GM21515 (cell line): ENCODE results near the gene GRAP2.
"Not testable (repeated sequence)": the region's sequence is repeated elsewhere in the genome, so short reads cannot be mapped to it uniquely, and the experiment has no call there.

Source experiments
- ATAC-seq: cut with Tn5 transposase; IDR thresholded peaks from one replicate; pipeline ENCODE4 v1.9.1; 2021; ENCODE audit not compliant: unreplicated experiment

Gene GRAP2

GRCh38 chr22:39991159-39991860 lies 90.4 kb downstream of the GRAP2 start:
- ATAC-seq = no peak

- no peak for ATAC-seq
Observed at GRCh38 chr22:39992088-39992826, 91.4 kb downstream of the GRAP2 start.

DNA sequence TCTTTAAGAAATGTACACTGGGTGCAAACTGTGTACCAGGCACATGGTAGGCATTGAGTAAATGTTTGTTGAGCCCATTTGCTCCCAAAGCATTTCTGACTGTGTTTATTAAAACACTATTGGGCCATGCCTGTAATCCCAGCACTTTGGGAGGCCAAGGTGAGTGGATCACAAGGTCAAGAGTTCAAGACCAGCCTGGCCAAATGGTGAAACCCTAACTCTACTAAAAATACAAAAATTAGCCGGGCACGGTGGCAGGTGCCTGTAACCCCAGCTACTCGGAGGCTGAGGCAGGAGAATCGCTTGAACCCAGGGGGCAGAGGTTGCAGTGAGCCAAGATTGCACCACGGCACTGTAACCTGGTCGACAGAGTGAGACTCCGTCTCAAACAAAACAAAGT lies 92.0 kb downstream of the GRAP2 start:
- ATAC-seq = not testable (repeated sequence)

GRCh38 chr22:39994041-39994565 lies 93.2 kb downstream of the GRAP2 start:
- no peak for ATAC-seq

GRCh38 chr22:39994566-39995392 lies 93.9 kb downstream of the GRAP2 start, which contains the start of gene FAM83F:
FAM83F (plus strand) TSS chr22:39994954; CDS start chr22:39995043, 89 bp downstream.
- no peak for ATAC-seq

DNA sequence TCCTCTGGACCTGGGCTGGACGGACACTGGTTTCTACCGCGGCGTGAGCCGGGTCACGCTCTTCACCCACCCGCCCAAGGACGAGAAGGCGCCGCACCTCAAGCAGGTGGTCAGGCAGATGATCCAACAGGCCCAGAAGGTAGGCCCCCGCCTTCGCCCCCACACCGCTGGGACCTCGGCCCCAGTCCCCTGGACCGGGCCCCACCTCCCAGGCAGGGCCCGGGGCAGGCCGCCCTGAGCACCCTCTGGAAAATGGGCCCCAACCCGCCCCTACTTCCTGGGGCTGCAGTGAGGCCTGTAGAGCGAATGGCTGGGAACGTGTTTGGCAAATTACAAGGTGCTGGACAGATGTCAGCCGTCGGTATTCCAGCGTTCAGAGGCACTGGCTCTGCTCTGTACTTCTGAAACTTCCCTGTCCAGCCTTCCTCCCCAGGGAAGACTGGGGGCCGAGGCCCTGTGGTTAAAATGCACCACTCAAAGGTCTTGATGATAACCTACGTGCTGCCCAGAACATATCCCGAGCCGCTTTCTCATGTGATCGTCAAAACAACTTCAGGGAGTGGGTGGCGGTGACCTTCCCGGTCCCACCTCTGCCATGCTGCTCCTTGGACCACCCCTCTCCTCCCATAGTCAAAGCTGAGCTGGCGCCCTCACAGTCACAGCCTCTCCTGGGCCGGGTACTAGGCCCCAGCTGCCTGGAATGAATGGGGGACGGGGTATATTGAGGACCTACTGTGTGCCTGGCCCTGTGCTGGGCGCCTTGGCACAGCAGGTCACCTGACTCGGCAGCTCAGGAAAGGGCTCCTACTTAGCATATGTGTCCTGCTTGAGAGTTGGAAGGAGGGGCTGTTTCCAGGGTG lies 94.7 kb downstream of the GRAP2 start:
- no peak for ATAC-seq

GRCh38 chr22:39996732-39997131 lies 95.8 kb downstream of the GRAP2 start:
- no peak for ATAC-seq

DNA sequence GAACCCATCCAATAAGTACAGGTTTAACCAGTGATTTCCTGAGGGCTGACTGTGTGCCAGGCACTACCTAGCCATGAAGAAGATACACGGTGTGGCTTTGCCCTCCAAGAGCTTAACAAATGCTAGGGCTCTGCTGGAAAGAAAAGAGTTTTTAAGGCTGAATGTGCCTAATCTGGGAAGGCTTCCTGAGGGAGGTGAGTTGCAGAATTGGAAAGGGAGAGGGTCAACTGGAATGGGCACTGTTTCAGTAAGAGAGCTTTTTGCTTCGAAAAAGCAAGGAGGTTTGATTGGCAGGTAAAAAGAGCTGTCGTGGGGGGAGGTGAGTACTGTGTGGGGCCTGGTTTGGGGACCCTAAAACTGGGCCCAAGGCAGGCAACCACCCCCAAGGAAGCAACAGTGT lies 96.5 kb downstream of the GRAP2 start:
- ATAC-seq = no peak

- no peak for ATAC-seq
Observed at GRCh38 chr22:39997939-39998726, 97.2 kb downstream of the GRAP2 start.

- no peak for ATAC-seq
Observed at GRCh38 chr22:39999144-39999757, 98.4 kb downstream of the GRAP2 start.

GRCh38 chr22:40000171-40000570 lies 99.3 kb downstream of the GRAP2 start:
- ATAC-seq = no peak

DNA sequence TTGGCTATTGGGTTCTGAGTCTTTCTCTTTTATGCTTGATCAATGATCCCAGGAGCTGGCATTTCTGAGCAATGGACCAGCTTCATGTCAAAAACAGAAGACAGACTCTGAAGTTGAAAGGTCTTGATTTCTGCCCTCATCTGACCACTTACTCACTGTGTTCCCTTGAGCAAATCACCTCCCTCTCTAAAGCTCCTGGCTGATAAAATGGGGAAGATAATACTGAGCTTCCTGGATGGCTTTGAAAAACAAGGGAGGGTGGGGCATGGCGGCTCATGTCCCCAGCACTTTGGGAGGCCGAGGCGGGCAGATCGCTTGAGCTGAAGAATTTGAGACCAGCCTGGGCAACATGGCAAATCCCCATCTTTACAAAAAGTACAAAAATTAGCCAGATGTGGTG lies 100.2 kb downstream of the GRAP2 start:
- ATAC-seq = no peak

- no peak for ATAC-seq
Observed at GRCh38 chr22:40001800-40002577, 101.1 kb downstream of the GRAP2 start.

GRCh38 chr22:40002935-40003715 lies 102.2 kb downstream of the GRAP2 start:
- ATAC-seq = no peak

GRCh38 chr22:40004836-40005235 lies 104.0 kb downstream of the GRAP2 start:
- ATAC-seq = no peak

GRCh38 chr22:40006641-40007040 lies 105.8 kb downstream of the GRAP2 start:
- no peak for ATAC-seq

- ATAC-seq = no peak
Observed at GRCh38 chr22:40007853-40008710, 107.2 kb downstream of the GRAP2 start.
